CD4-positive, alpha-beta T cell treated with Interferon gamma for 1 hour (primary cell): ENCODE measurements around the gene CUBN.
A peak's percentile ranks its signal among the peaks of the same experiment; 100 is the strongest.

ENCODE experiments used
- DNase-seq: peaks from one replicate; pipeline ENCODE4 v3.0.0-alpha.2; 2020

The CUBN gene

DNA sequence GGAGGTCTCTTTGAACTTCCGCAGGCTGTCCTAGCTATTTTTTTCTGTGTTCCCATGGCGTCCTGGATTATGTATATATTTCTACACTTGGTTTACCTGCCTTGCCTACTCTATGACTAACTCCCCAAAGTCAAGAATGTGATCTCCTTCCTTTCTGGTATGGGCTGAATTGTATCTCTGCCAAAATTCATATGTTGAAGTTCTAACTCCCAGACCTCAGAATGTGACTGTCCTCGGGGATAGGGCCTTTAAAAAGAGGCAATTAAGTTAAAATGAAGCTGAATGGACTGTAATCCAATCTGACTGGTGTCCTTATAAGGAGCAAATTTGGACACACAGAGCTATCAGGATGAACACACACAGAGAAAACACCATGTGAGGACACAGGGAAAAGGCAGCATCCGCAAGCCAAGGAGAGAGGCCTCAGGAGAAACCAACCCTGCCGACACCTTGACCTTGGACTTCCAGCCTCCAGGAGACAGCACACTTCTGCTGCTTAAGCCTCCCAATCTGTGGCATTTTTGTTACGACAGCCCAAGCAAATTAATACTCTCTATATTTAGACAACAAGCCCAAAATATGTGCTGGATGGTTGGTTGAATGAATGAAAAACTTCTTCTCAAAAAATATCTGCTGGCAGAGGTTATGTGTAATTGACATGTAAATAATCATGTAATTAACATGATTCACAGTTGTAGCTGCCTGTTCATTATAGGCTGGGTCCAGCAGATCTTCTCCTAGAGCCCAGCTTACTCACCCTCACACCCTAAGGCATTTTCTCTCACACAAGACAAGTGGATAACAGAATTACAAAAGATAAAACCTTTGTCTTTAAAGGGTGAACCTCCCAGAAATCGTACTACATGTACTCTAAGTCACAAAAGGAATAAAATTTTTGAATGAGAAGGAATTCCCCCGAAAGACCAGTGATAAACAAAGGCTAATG is 123.7 kb downstream of the CUBN start:
- DNase-seq, result no peak

DNA sequence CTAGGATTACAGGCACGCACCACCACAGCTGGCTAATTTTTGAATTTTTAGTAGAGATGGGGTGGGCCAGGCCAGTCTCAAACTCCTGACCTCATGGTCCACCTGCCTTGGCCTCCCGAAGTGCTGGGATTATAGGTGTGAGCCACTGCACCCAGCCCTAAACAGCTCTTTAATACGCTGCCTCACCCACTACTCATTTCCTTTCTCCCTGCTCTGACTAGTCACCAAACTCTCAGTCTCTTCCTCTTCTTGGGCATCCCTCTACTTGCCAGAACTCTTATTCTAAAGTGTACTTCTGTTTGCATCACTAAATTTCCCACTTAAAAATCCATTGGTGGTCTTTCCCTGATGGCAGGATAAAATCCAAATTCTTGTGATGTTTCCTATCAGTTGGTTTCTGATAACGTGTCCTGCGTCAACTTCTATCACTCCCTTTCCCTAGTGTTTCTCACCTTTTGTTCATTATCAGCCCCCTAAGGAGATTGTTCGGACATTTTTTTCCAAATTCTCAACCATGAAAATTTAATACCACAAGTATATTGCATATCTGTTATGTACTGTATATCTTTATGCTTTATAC is 124.7 kb downstream of the CUBN start:
- no peak for DNase-seq

- no peak for DNase-seq
These were observed 125.8 kb downstream of the CUBN start for GRCh38 chr10:17003651-17004286.

DNA sequence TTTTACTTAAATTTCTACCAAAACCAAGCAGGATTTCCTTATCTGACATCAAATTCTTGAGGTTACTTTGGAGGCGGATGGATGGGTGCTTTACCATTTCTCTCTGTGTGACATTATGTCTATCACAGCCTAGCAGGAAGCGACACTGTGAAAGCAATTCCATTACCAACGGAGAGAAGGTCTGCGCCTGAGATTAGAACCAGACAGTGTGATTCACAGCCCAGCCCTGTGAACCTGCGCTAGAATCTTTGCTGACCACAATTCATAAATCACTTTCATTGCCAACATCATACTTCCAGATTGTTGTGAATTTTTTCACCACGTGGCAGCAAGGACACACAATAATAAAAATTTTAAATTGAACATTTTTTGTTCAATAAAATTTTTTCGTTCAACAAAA is 126.5 kb downstream of the CUBN start:
- peak; percentile 67 for DNase-seq

GRCh38 chr10:17001961-17002749 is 127.5 kb downstream of the CUBN start:
- DNase-seq, result peak; percentile 31

DNA sequence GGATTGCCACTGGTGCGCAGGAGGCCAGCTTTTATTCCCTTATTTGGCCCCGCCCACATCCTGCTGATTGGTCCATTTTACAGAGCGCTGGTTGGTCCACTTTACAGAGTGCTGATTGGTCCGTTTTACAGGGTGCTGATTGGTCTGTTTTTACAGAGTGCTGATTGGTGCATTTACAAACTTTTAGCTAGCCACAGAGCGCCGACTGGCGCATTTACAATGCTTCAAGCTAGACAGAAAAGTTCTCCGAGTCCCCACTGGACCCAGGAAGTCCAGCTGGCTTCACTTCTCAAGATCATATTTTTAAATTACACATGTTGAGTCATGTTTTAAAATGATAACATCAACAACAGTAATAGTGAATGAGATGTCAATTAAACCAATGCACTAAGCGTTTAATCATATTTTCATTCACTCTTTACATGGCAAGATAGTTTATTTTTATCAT is 128.3 kb downstream of the CUBN start:
- DNase-seq, result no peak

DNA sequence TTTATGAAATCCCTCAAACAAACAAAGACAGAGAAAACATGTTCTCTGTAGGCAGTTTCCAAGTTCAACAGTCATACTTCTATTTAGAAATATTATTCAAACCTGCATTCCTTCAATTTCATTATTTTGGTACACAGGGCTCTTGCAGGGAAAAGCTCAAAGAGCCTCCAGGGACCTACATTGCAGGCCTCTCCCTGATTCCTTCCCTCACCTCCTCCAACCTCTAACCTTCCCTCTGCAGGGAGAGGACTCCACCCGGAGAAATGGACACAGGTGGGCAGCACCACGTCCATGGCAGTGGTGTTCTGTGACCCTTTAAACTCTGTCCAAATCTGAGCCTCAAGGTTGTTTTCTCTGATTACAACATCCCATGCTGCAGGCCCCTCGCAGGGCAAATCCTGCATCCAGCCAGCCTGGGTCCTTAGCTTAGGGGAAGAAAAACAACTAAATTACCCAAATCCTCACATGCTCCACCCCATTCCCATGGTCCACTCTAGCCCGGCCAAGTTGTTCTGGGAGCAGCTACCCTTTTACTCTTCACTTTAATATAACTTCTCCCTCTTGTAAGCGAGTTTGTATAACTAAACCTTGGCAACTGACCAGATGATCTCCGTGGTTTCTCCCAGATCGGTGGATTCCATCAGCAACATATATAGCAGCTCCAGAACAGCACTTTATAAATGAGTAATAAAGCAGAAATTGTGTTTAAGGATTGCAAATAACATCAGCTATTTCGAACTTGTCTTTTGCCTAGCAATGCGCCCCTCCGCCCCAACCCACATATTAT is 129.8 kb downstream of the CUBN start:
- DNase-seq, result no peak

GRCh38 chr10:16996530-16996964 is 133.1 kb downstream of the CUBN start:
- no peak for DNase-seq

DNA sequence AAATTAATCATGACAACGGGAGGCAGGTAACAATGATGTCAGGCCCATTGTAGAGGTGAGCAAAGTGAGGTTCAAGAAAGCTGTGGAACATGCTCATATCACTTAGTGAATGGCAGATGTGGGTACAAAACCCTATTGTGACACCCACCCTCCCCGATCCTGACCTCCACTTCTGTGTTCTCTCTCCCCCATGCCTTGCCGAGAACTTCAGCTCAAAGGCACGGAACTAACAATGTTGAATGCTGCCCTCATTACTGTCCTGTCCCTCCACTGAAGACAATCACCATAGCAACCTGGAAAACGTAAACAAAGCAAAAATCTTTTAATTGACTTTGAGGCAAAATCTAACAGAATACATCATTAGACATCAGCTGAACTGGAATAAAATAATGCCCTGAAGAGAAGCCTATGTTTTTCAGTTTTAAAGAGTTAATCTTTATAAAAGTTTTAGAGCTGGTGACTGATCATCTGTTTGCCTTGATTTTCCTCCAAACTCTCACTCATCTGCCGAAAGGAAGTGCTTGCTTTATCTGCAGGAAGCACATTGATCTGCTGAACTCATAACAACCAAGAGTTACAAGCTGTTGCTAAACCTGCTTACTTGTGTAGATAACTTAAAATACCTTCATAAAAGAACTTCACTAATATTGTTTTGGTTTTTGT is 133.6 kb downstream of the CUBN start:
- no peak for DNase-seq

DNA sequence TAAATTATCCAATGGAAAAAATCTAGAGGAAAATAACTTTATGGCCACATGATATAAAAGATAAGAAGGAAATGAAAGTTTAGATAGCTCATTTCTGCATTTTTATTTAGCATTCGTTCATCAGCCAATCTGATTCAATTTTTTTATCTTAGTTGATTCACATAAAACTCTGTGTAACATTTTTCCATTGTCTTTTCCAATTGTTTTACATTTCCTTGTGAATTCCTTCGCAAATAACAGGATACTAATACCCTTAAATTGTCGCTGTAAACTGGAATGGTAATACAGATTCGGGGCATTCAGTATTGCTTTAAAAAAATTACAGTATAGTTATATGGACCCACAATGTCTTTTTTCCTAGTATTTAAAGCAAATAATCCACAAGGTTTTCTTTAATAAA is 136.4 kb downstream of the CUBN start:
- DNase-seq, result no peak

GRCh38 chr10:16992611-16993119 is 136.9 kb downstream of the CUBN start:
- DNase-seq, result no peak

DNA sequence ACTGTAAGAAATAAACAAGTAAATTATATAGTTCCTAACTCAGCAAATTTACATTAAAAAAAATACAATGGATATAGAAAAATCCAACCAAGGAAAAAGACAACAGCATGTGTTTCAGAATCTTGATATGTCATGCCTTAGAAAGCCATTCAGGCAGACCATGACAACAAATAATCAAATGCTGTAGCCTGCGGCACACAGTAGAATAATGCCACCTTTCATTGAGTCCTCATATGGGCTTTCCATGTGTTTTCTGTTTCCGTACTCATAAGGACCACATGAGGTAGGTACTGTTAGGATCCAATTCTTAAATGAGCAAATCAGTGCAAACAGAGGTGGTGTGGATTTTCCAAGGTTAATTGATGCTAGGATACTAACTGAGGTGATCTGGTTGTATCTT is 138.6 kb downstream of the CUBN start:
- DNase-seq, result no peak

- DNase-seq, result no peak
These were observed 139.8 kb downstream of the CUBN start for GRCh38 chr10:16989826-16990293.

DNA sequence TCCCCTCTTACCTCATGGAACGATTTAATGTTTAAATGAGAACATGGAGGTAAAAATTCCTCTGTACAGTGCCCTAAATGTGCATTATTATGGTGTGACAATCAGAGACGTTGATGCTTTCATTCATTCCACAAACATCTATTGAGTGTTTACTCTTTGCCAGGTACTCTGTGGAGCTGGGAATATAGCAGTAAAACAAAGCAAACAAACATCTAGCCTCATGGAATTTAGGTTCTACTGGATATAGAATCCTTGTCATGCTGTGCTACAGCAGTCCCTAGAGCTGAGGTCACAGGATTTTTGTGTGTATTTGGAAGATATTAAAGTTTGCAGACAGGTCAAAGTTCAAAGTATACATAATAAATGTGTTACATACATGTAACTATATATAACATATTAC is 140.7 kb downstream of the CUBN start:
- no peak for DNase-seq

DNA sequence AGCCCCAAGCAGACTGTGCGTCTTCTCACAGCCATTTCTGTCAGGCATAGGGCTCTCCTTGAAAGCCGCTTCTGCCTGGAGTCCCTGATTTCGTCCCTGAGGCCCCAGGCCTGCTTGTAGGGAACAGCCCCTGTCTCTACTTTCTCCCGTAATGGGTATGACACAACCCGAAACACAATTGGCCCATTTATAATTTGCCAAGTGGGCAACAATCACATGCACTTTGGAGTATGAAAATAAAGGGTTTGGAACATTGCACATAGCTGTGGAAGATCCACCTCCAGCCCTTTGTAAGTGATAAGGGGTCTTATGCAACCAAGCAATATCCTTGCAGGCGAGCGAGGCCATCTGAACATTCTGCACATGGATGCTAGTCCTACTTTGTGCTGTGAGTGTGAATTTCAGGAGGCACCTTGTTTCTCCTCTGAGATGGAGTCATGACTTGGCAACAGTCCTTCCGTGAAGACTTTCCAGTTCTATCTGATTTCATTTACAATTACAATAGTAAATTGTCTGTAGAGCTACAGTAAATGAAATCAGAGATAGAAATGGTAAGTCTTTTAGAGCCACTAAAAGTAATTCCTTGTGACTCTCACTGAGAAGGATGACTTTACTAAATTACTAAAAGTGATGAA is 141.5 kb downstream of the CUBN start:
- no peak for DNase-seq

DNA sequence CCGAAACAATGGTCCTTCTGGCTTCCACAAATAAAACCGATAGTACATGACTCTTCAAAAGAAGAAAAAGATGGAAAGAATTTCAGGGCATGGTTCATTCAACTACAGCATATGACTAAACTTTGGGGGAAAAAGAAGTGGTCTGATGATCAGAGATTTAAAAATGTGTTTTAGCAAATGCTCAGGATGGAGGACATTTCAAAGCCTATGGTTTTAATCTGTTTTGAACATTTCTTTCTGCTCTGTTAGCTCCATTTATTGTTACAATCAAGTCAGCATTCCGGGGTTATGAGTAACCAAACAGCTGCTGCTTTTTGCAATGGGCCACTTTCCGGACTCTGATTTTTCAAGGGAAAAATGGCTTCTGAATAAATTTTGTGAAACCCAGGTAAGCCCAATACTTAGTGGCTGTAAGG is 142.4 kb downstream of the CUBN start:
- DNase-seq, result no peak

GRCh38 chr10:16986406-16987205 is 143.0 kb downstream of the CUBN start:
- no peak for DNase-seq

DNA sequence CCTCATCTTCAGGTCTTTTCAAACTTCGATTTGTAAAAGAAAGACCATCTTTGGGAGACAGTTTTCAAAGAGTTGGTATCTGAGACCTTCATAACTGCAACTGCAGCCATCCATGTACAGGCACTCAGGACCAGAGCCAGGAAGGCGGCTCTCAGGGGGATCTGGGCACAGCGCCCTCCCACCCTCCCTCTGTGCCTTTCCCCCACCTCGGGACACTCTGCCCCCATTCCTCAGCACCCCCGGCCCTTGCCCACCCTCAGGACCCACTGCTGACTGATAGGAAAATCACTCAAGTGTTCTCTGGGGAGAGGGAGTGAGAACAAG is 143.6 kb downstream of the CUBN start:
- DNase-seq, result no peak

GRCh38 chr10:16984242-16984641 is 145.4 kb downstream of the CUBN start:
- no peak for DNase-seq

GRCh38 chr10:16976803-16977202 is 152.8 kb downstream of the CUBN start:
- no peak for DNase-seq
